K562 (cell line): ENCODE results near the gene QKI. TPM values are rescaled to one million over a fixed set of nuclear protein-coding genes. Genes with fewer than 3 reads are reported as not detected.

ENCODE experiments used
- E2F8 ChIP-seq: fragments of 450-650 bp; IDR thresholded peaks from 2 replicates; pipeline ENCODE4 v1.7.1; 2018; ENCODE audit warnings: mild to moderate bottlenecking, low read depth; ENCODE audit not compliant: partially characterized antibody
- GTF2B ChIP-seq: IDR thresholded peaks from 2 replicates; pipeline ENCODE4 v1.6.1; 2011; ENCODE audit not compliant: insufficient read length; ENCODE audit errors: extremely low read depth
- KDM5B ChIP-seq: fragments of 200-600 bp; sonication (generic); IDR thresholded peaks from 2 replicates; pipeline ENCODE4 v1.6.1; 2012; ENCODE audit warnings: low read depth, mild to moderate bottlenecking, moderate library complexity, low read length, control low read depth, inconsistent platforms; ENCODE audit not compliant: insufficient replicate concordance
- ZFPM2 ChIP-seq: fragments of 250-450 bp; sonication (Bioruptor Pico); IDR thresholded peaks from 2 replicates; pipeline ENCODE4 v1.5.1; 2022; ENCODE audit warnings: mild to moderate bottlenecking
- ZNF143 ChIP-seq: sonication (generic); formaldehyde crosslinking; IDR thresholded peaks from 2 replicates; pipeline ENCODE4 v1.9.0; 2022; ENCODE audit warnings: mild to moderate bottlenecking, missing genetic modification reagents
- polyA plus RNA-seq, 8 experiments: library from polyadenylated mRNA; depleted of rRNA in 4 of 8; stranded (reverse) in 5 of 8; unstranded in 3 of 8; fragments of >200 nt; fragmentation: Nextera tagmentation in 2 of 8; fragmentation: Illumina TruSeq in 1 of 8; extraction: Ambion mirVana in 2 of 8; extraction: Trizol in 1 of 8; gene quantifications; 2 replicates each; pipeline versions ENCODE4 v1.2.1 to v1.2.3, GENCODE V29; 2011 to 2014; ENCODE audit warnings: inconsistent platforms in 1 of 8, missing spikeins in 1 of 8
- total RNA-seq, 7 experiments: library from RNA; depleted of rRNA in 6 of 7; stranded (reverse); fragments of >200 nt in 6 of 7; fragmentation: Illumina TruSeq in 2 of 7; extraction: Trizol in 2 of 7; gene quantifications; 2 replicates each; pipeline versions ENCODE4 v1.2.1 to v1.2.3, GENCODE V29; 2011 to 2021; ENCODE audit warnings: low replicate concordance in 1 of 7

Gene QKI
- total and polyA plus RNA-seq, 9 of the 15 experiments (the other 6 are each of a cell fraction or from before 2014, with no cell fraction given): 20.4 to 215 (median 123) TPM

DNA sequence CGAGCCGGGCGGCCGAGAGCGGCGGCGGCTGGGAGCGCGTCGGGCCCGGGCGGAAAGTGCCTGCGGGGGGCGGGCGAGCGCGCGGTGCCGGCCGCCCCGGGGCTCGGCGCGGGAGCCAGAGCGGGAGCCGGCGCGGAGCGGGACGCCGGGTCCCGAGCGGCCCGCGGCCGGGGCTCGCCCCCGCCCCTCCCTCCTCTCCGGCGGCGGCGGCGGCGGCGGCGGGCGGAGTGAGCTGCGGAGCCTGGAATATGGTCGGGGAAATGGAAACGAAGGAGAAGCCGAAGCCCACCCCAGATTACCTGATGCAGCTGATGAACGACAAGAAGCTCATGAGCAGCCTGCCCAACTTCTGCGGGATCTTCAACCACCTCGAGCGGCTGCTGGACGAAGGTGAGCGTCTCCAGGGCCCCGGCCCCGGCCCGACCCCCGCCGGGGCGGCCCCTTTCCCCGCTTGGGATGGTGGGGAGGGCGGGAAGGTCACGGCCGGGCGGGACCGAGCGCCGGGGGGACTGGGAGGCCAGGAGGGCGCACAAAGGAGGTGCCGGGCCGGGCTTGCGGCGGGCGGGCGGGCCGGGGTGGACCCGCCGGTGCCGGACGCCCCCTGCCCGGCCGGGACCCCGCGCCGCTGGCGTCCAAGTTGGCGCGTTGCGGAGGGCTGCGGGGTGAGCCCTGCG, 565 bp downstream of the QKI start (continued):
- TF ChIP-seq E2F8 (no peak), ZFPM2 (CRISPR knock-in tag) (no peak), ZNF143 (CRISPR knock-in tag) (no peak), GTF2B (no peak), KDM5B (no peak)
